SIG-M5 treated with dmso at 0.1 percent for 504 hours (cell line): ENCODE measurements around the gene HOOK1.
"Not testable (repeated sequence)": the region's sequence is repeated elsewhere in the genome, so short reads cannot be mapped to it uniquely, and the experiment has no call there.

Experiments used
- DNase-seq: peaks from one replicate; lab custom pipeline; 2025; ENCODE audit not compliant: unreplicated experiment; lab: John Stamatoyannopoulos, UW

Gene HOOK1

GRCh38 chr1:59819566-59820438 lies 5.1 kb downstream of the HOOK1 start:
- no peak for DNase-seq

DNA sequence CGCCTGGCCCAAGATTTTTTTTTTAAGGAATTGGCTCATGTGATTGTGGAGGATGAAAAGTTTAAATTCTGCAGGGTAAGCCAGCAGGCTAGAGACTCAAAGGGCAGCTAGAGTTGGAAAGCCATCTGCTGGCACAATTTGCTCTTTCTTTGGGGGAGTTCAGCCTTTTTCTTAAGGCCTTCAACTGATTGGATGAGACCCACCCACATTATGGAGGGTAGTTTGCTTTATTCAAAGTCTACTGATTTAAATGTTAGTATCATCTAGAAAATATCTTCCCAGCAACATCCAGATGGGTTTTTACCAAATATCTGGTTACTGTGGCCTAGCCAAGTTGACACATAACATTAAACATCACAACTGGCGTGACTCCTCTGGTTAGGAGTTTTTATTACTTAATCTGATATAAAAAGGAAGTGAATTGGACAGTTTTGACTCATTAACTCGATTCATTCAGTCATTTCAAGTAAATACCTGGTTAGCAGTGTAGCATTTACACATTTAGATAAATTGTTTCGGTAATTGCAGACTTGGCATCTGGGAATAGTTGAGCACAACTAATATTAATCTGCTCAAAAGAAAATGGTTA lies 12.4 kb downstream of the HOOK1 start:
- no peak for DNase-seq

DNA sequence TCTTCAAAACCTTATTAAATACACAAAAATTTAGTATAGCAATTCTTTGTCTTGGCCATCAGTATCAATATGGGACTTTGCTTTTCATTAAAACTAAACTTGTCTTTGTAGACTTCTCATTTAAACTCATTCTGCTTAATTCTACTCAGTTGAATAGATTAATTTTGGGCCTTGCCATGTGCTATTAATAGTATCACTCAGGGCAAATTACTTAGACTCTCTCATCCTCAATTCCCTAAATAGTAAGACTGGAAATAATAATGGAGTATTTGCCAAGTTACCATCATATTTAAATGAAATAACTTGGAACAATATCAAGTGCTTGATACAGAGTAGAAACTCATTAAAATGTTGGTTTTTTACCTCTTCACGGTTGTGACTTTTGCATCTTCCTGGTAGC lies 13.4 kb downstream of the HOOK1 start:
- no peak for DNase-seq

- DNase-seq: no peak
These were observed 16.8 kb downstream of the HOOK1 start for GRCh38 chr1:59831529-59831928.

GRCh38 chr1:59833022-59833421 lies 18.3 kb downstream of the HOOK1 start:
- no peak for DNase-seq

GRCh38 chr1:59833991-59834390 lies 19.2 kb downstream of the HOOK1 start:
- no peak for DNase-seq

- DNase-seq: not testable (repeated sequence)
These were observed 23.1 kb downstream of the HOOK1 start for GRCh38 chr1:59837857-59838256.

DNA sequence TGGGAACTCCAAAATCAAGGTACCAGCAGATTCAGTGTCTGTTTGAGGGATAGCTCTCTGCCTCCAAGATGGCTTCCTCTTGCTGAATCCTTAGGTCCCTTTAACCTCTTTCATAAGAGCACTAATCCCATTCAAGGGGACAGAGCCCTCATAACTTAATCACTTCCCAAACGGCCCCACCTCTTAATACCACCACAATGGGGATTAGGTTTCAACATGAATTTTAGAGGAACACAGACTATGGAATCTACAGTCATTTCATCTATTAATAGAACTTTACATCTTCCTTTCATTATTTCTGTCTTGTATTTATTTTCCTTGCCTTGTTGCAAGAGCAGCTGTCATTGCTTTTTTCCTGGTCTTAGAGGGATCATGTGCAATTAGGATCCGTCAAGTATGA lies 30.3 kb downstream of the HOOK1 start:
- DNase-seq: no peak

- DNase-seq: no peak
These were observed 31.6 kb downstream of the HOOK1 start for GRCh38 chr1:59846209-59846894.

DNA sequence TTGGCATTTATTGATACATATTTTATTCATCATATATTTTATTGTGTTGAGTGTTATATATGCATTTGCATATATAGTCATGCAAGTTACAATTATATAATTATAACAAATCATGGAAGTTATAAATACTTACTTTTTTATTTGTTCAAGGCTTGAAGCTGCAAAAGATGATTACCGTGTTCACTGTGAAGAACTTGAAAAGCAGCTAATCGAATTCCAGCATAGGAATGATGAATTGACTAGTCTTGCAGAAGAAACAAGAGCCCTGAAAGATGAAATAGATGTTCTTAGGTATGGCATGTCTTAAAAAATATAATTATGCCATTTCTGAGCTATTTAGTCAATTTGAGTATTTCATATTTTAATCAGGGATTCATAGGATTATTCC lies 32.1 kb downstream of the HOOK1 start:
- DNase-seq: no peak

DNA sequence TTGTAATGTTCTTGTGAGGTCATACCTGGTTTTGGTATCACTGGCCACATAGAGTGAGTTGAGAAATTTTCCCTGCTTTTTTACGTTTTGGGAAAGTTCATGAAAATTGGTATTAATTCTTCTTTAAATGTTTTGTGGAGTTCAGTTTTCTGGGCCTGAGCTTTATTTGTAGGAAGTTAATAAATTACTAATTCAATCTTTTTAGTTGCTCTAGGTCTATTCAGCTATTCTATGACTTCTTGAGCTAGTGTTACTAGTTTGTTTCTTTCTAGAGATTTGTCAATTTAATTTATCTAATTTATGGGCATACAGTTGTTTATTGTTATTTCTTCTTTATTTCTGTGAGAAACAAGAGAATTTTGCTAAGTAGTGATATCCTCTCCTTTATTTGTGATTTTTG lies 37.4 kb downstream of the HOOK1 start:
- no peak for DNase-seq

DNA sequence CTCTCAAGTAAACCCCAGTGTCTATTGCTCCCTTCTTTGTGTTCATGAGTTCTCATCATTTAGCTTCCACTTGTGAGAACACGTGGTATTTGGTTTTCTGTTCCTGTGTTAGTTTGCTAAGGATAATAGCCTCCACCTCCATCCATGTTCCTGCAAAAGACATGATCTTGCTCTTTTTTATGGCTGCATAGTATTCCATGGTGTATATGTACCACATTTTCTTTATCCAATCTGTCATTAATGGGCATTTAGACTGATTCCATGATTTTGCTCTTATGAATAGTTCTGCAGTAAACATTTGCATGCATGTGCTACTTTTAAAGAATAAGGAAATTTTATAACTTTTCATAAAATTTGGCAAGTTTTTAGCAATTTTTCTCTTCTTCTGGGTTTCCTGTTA lies 40.5 kb downstream of the HOOK1 start:
- DNase-seq: not testable (repeated sequence)

DNA sequence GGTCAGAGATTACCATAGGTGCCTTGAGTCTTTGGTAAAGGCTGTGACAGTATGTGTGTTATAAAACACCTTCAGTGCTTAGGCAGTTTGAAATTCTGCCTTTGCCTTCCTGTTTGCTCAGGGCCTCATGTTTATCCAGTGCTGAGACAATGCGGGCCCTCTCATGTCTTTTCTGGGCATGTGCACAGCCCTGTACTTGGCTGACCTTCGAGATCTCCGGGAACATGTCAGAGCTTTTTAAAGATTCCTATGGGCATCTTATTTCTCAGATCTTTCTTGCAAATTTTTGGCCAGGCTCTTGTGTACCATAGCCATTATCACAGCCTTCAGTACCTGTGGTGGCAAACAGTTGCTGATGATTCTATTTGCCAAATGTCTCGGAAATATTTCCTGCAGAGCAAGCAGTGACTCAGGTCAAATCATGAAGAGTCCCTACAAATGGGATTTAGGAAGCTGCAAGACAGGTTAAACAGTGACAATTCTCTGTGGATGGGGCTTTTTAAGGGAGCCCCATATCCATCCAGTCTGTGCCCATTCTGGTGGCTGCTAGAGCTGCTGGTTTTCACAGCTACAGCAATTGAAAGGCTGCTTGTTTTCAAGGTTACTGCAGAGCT lies 42.1 kb downstream of the HOOK1 start:
- DNase-seq: no peak

DNA sequence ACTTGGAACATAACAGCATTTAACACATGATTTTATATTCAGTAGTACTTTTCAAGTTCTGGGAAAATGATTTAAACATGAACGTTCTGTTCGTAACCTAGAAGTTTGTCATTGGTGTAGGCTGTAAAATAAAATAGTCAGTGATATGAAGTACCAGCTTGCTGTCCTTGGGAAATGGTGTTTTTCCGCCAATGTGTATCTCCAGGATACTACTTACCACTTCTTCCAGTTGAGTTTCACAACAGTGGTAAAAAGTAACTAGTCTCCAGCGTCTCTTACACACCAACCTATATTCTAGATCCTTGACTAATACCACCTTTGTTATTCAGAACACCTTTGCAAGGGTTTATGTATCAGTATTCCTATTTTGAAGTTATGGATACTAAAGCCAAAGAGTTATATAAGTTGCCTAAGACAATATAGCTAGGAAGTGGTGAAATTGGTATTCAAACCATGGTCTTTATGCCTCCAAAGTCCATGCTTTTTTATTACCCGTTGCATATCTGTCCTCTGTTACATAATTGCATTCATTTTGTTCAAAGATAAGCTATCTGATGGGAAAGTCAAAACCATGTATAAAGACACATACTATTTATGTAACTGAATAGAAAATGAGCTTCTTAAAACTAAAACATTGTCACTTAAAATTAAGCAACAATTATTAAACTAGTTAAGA lies 43.1 kb downstream of the HOOK1 start:
- no peak for DNase-seq

DNA sequence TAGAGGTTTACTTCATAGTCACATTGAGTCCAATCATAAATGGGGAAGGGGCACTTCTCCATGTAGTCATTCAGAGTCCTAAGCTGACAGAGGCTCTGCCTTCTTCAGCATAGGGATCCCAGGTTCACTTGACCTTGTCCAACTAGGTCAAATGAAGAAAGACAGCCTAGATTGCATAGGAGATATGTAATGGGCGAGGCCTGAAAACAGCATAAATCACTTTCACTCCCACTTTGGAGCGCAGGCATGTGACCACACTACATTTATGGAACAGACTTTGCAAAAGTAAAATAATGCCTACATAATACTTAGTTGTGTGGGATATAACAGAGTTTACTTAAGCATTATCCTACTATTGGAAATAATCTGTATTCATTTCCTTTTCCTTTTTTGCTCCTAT lies 51.7 kb downstream of the HOOK1 start:
- no peak for DNase-seq

- no peak for DNase-seq
These were observed 57.0 kb downstream of the HOOK1 start for GRCh38 chr1:59871746-59872145.

- DNase-seq: no peak
These were observed 62.4 kb downstream of the HOOK1 start for GRCh38 chr1:59877108-59877682.

GRCh38 chr1:59878370-59878769 lies 63.6 kb downstream of the HOOK1 start:
- DNase-seq: no peak

DNA sequence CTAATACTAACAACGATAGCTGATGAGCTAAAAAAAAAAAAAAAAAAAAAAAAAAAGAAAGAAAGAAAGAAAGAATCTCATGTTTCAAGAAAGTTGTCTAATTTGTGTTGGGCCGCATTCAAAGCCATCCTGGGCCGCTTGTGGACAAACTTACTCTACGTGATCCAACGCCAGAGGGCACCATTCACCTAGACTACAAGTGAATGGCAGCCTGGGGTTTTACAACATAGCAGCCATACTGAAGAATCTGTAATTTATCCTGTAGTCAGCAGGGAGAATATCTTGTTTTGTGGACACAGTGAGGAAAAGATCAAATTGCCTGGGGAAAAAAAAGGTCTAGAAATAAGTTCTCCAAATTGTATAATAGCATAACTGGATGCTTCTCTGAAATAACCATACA lies 64.8 kb downstream of the HOOK1 start:
- peak; percentile 25 for DNase-seq

DNA sequence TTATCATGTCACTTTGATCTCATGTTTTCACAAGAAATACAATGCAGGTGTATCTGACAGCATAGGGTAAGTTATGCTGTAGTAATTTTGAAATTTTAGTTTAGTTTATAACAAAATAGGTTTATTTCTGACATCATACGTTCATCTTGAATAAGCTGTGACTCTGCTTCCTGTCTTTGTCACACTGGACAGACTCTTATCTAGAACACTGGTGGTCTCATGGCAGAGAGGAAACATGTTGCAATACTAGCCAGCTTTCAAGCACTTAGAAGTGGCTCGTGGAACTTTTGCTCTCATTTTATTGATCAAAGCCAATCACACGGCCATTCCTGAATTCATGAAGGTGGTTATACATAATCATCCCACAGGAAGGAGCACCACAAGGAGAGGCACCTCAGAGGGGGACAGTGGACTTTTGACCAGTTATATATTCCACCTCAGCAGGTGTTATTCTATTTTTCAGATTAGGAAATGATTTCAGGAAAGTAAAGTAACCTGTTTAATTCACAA lies 65.3 kb downstream of the HOOK1 start:
- DNase-seq: no peak

DNA sequence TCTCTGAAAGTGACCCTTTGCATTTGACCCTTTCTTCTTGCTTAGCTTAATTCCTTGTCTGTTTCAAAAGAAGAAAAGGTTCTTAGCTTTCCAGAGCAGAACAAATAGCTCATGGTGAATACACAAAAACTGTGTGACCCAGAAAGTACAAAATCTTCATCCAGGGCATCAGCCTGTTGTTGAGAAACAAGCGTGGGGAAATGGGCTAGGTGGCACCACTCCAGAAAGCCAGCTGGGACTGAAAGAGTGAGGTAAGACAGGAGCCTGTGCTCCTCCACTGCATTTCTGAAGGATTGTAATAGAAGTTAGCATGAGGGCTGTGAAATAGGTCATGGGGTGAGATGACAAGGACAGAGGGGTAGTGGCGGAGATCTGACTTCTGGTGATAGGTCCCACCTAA lies 66.0 kb downstream of the HOOK1 start:
- DNase-seq: no peak
